GM19324 (cell line): ENCODE measurements around the gene PRSS35.
"Not testable (repeated sequence)": the region's sequence is repeated elsewhere in the genome, so short reads cannot be mapped to it uniquely, and the experiment has no call there.

ENCODE experiments used
- ATAC-seq: cut with Tn5 transposase; IDR thresholded peaks from one replicate; pipeline ENCODE4 v1.9.1; 2021; ENCODE audit warnings: mild to moderate bottlenecking, moderate library complexity; ENCODE audit not compliant: unreplicated experiment, low FRiP score

The PRSS35 gene

GRCh38 chr6:83511901-83512681 is at the start of gene PRSS35:
PRSS35 (plus strand) TSS chr6:83512534; CDS start chr6:83523442, 10,908 bp downstream.
- peak; percentile 40 for ATAC-seq

- no peak for ATAC-seq
These were observed 48.4 kb upstream of the PRSS35 start for GRCh38 chr6:83463886-83464285.

- no peak for ATAC-seq
These were observed 47.8 kb upstream of the PRSS35 start for GRCh38 chr6:83464381-83465140.

GRCh38 chr6:83466328-83466727 is 46.0 kb upstream of the PRSS35 start:
- ATAC-seq, result no peak

GRCh38 chr6:83467620-83468036 is 44.7 kb upstream of the PRSS35 start:
- no peak for ATAC-seq

GRCh38 chr6:83470001-83470400 is 42.3 kb upstream of the PRSS35 start:
- no peak for ATAC-seq

- ATAC-seq, result no peak
These were observed 41.7 kb upstream of the PRSS35 start for GRCh38 chr6:83470587-83470986.

- ATAC-seq, result no peak
These were observed 39.6 kb upstream of the PRSS35 start for GRCh38 chr6:83472767-83473166.

GRCh38 chr6:83474309-83474708 is 38.0 kb upstream of the PRSS35 start:
- no peak for ATAC-seq

GRCh38 chr6:83476971-83477370 is 35.4 kb upstream of the PRSS35 start:
- no peak for ATAC-seq

- no peak for ATAC-seq
These were observed 32.9 kb upstream of the PRSS35 start for GRCh38 chr6:83479389-83479788.

- ATAC-seq, result no peak
These were observed 31.9 kb upstream of the PRSS35 start for GRCh38 chr6:83480470-83480869.

GRCh38 chr6:83481938-83482337 is 30.4 kb upstream of the PRSS35 start:
- not testable (repeated sequence) for ATAC-seq

GRCh38 chr6:83488448-83488847 is 23.9 kb upstream of the PRSS35 start:
- ATAC-seq, result no peak

- ATAC-seq, result no peak
These were observed 23.5 kb upstream of the PRSS35 start for GRCh38 chr6:83488861-83489260.

- no peak for ATAC-seq
These were observed 22.0 kb upstream of the PRSS35 start for GRCh38 chr6:83490217-83490807.

- ATAC-seq, result no peak
These were observed 7.0 kb upstream of the PRSS35 start for GRCh38 chr6:83505356-83505755.

- ATAC-seq, result no peak
These were observed 2.9 kb upstream of the PRSS35 start for GRCh38 chr6:83509441-83509840.

GRCh38 chr6:83510791-83511190 is 1.5 kb upstream of the PRSS35 start:
- ATAC-seq, result no peak

GRCh38 chr6:83511266-83511665 is 1.1 kb upstream of the PRSS35 start:
- no peak for ATAC-seq

- no peak for ATAC-seq
These were observed 2.1 kb downstream of the PRSS35 start for GRCh38 chr6:83514466-83514865.
